GM12875 (cell line): ENCODE measurements around the gene BUD13.

Experiments used
- H3K4me3 ChIP-seq: one replicate; pipeline ENCODE4 v1.5.1; 2011; ENCODE audit warnings: low read depth, low read length, control low read depth
- CTCF ChIP-seq: IDR thresholded peaks from 2 replicates; pipeline ENCODE4 v1.5.1; 2011; ENCODE audit warnings: low read depth, mild to moderate bottlenecking, control low read depth, inconsistent platforms, low read length, moderate library complexity, borderline replicate concordance; ENCODE audit not compliant: insufficient read depth

Gene BUD13

GRCh38 chr11:116716621-116717020 lies 56.2 kb downstream of the BUD13 start:
- H3K4me3 ChIP-seq = no peak overlapping the region
- no peak for TF ChIP-seq CTCF

GRCh38 chr11:116715383-116715782 lies 57.4 kb downstream of the BUD13 start:
- no peak for TF ChIP-seq CTCF
- H3K4me3 ChIP-seq = no peak overlapping the region

- TF ChIP-seq CTCF = no peak
- H3K4me3 ChIP-seq = no peak overlapping the region
Observed at GRCh38 chr11:116714902-116715301, 57.9 kb downstream of the BUD13 start.

- H3K4me3 ChIP-seq = no peak overlapping the region
- no peak for TF ChIP-seq CTCF
Observed at GRCh38 chr11:116712428-116712827, 60.4 kb downstream of the BUD13 start.

GRCh38 chr11:116710762-116711161 lies 62.0 kb downstream of the BUD13 start:
- H3K4me3 ChIP-seq = no peak overlapping the region
- TF ChIP-seq CTCF = no peak

GRCh38 chr11:116710001-116710674 lies 62.6 kb downstream of the BUD13 start:
- H3K4me3 ChIP-seq = no peak overlapping the region
- TF ChIP-seq CTCF = no peak

- TF ChIP-seq CTCF = no peak
- no peak overlapping the region for H3K4me3 ChIP-seq
Observed at GRCh38 chr11:116707746-116708145, 65.0 kb downstream of the BUD13 start.
